NCI-H345 treated with DMSO at 0.1 percent for 48 hours (cell line): ENCODE results near the gene ELMO1.

ENCODE experiments used
- DNase-seq: peaks from one replicate; lab custom pipeline; 2025; ENCODE audit not compliant: unreplicated experiment; lab: John Stamatoyannopoulos, UW

Gene ELMO1

GRCh38 chr7:37198041-37198905 is 250.4 kb downstream of the ELMO1 start:
- no peak for DNase-seq

DNA sequence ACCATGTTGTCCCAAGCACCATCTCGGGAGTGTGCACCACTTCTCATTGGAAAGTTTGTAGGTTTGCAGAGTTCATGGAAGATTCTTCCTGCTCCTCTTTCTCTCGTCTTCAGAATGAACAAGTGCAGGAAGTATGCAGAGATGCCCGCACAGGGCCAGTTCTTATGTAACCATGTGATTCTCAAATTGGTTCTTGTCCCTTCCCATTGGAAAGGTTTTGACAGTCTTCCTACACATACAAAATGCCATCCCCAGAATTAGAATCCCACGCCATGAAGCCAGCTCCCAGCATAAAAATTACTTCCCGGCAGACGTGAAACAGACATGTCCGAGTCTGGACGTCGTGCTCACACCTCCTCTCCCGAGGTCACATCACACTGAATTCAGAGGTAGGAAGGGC is 251.6 kb downstream of the ELMO1 start:
- no peak for DNase-seq

DNA sequence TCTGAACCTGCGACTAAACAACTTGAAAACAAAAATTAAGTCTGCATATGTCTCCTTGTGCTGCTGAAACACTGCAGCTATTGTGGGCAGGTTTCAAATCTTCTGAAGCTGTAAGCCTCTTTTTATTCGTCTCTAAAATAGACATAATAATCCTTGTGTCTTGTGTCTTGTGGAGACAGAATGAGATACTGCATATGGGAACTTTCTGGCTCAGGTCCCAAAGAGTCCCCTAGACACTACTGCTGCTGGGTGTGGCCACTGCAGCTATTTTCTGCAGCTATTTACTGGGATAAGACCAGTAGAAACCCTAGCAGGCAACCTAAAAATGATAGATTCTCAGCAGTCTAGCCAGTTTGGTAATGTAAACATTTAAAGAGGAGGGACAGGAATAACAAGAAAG is 252.0 kb downstream of the ELMO1 start:
- no peak for DNase-seq

DNA sequence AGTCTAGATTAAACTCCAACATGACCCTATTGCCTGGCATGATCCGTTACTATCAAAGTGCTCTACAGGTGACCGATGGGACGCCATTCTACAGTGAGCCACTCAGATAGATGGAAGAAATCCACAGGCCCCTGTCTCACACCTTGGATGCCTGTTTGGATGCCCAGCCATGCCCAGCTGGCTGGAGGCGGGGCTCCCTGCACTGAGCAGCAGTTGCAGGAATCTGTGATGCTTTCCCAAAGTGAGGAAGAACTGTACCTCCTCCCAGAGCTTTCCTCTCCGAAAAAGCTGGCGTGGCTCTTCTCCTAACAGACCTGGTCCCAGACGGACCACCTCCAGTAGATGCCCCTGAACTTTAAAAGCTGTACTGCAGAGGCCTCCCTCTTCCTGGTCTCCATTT is 253.3 kb downstream of the ELMO1 start:
- DNase-seq, result no peak

DNA sequence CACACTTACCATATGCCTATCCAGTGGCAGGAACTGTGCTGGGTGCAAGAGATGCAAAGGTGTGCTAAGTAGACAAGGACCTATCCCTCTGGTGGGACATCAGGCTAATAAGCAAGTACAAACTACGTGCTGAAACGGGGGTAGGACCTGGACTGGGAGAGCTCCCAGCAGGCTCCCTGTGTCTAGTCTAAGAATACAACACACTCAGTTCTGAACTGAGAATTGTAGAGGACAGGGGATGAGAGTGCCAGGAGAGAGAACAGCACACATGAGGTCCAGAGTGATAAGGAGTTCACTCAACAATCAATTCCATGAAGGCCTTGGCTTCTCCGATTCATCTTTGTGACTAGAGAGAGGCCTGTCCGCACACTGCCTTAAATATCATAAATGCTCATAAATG is 253.7 kb downstream of the ELMO1 start:
- DNase-seq, result no peak

- no peak for DNase-seq
Observed at GRCh38 chr7:37193775-37194135, 254.9 kb downstream of the ELMO1 start.

- DNase-seq, result no peak
Observed at GRCh38 chr7:37193087-37193774, 255.4 kb downstream of the ELMO1 start.

- DNase-seq, result no peak
Observed at GRCh38 chr7:37191797-37192196, 256.9 kb downstream of the ELMO1 start.

- DNase-seq, result no peak
Observed at GRCh38 chr7:37187179-37187578, 261.5 kb downstream of the ELMO1 start.

DNA sequence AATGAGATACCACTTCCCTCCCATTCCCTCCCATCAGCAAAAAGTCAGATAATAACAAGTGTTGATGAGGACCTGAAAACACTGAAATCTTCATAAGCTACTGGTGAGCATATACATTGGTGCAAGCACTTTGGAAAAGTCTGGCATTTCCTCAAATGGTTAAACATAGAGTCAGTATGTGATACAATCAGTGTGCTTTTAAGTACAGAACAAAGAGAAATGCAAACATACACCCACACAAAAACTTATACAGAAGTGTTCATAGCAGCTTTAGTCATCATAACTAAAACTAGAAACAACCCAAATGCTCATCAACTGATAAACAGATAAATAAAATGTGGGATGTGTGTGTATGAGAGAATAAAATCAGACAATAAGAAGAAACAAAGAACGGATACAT is 261.9 kb downstream of the ELMO1 start:
- DNase-seq, result no peak

DNA sequence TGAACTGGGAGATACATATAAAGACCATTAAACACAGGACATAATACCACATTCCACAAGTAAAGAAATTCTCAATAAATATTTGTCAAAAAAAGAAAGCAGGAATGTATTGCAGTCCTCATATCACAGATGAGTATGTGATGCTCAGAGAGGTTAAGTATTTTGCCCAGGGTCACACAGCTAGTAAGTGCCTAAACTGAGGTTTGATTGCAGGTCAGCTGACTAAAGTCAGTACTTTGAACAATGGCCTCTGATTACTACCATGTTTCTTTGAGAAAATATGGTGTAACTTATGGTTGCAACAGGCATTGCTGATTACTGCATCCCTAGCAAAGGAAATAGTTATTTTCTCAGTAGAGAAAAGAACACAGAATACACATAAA is 267.1 kb downstream of the ELMO1 start:
- no peak for DNase-seq

DNA sequence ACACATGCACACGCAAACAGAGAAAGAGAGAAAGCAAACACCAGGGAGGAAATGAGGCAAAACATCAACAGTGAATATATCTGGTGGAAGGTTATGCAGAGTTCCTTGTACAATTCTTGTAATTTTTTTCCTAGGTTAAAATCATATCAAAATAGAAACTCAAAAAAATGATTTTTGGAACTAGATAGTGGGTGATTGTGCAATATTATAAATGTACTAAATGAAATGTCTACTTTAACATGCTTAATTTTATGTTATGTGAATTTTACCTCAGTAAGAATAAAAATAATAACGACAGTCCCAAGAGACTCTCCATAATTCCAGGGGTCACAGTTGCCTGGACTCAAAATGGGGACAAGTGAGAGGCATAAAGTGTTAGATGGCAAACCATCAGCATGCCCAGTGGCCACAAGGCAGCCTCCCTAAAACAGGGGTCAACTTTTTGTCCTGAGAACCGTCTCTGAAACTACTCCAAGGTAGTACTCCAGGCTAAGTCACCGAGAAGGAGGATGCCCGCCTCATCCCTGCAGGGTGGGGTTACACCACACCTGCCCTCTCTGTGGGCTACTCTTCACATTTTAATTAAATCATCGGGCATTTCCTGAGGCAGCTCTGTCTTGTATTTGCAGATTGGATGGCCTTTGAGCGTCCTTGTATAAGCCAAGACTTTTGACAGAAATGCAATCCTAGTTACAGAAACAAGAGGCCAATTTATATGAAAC is 267.7 kb downstream of the ELMO1 start:
- no peak for DNase-seq

GRCh38 chr7:37176079-37176478 is 272.6 kb downstream of the ELMO1 start:
- no peak for DNase-seq

GRCh38 chr7:37174460-37174859 is 274.2 kb downstream of the ELMO1 start:
- DNase-seq, result no peak

- no peak for DNase-seq
Observed at GRCh38 chr7:37173670-37174069, 275.0 kb downstream of the ELMO1 start.

- DNase-seq, result no peak
Observed at GRCh38 chr7:37162106-37162505, 286.6 kb downstream of the ELMO1 start.

GRCh38 chr7:37160656-37161055 is 288.0 kb downstream of the ELMO1 start:
- no peak for DNase-seq

- no peak for DNase-seq
Observed at GRCh38 chr7:37153376-37153775, 295.3 kb downstream of the ELMO1 start.

GRCh38 chr7:37151741-37152413 is 296.8 kb downstream of the ELMO1 start:
- DNase-seq, result no peak

GRCh38 chr7:37150856-37151255 is 297.8 kb downstream of the ELMO1 start:
- DNase-seq, result no peak

DNA sequence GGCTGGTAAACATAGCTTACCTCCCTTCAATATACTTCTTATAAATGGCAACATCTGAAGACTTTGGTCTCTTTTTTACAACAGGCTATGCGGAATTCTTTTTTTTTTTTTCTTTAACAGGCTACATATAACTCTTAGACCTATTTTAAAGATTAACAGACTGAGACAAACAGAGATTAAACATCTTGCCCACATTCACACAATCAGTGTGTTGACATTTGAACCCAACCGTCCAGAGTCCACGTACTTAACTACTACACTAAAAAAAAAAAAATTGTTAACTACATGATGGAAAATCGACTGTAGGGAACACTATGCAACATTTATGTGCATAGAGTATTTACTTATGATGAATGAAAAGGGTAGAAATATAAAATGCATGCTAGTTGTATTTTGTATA is 298.5 kb downstream of the ELMO1 start:
- no peak for DNase-seq

DNA sequence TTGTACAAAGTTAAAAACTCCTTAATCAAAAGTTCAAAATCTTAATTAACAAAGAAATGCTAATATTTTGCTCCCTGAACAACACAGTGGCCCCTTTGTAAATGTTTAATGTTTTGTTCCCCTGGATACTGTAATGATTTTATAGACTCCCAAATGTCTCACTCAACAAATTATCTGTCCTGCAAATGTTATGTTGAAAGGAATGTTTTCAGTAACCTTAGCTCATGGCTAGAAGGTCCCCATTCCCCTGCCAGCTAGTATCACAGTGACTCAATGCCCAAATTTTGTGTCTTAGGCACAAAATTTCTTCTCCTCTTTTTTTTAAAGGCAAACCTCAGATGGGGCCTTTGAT is 298.9 kb downstream of the ELMO1 start:
- DNase-seq, result no peak
